ENCODE data around the gene TSPAN11.
"Not testable (repeated sequence)": the region's sequence is repeated elsewhere in the genome, so short reads cannot be mapped to it uniquely, and the experiment has no call there.

Gene TSPAN11

GRCh38 chr12:31018790-31019505 lies 92.4 kb downstream of the TSPAN11 start:
- DNase-seq (no peak), ATAC-seq (replicated peaks) (no peak)
- Mint-ChIP-seq H3K4me1 (ENCODE audit: low read depth in 2 of 2) (no peaks in the 10 kb centered on the region), H3K4me3 (no peak overlapping the region), H3K27me3 (peaks cover 55 to 62% of the 10 kb centered on the region in 2 donors), H3K9me3 (no peaks in the 10 kb centered on the region), H3K36me3 (ENCODE audit: insufficient read depth) (no peaks in the 10 kb centered on the region), H3K27ac (no peak overlapping the region)

- ATAC-seq (replicated peaks) (no peak), DNase-seq (no peak)
- Mint-ChIP-seq H3K36me3 (ENCODE audit: insufficient read depth) (no peaks in the 10 kb centered on the region), H3K4me3 (no peak overlapping the region), H3K27me3 (peaks cover 55 to 68% of the 10 kb centered on the region in 2 donors), H3K4me1 (ENCODE audit: low read depth in 2 of 2) (no peaks in the 10 kb centered on the region), H3K27ac (no peak overlapping the region), H3K9me3 (no peaks in the 10 kb centered on the region)
These were observed 93.0 kb downstream of the TSPAN11 start for GRCh38 chr12:31019561-31019960.

GRCh38 chr12:31019976-31020375 lies 93.4 kb downstream of the TSPAN11 start:
- no peaks in the 10 kb centered on the region for H3K9me3 Mint-ChIP-seq
- ATAC-seq (replicated peaks) (no peak), DNase-seq (no peak)
- no peaks in the 10 kb centered on the region for H3K4me1 Mint-ChIP-seq (ENCODE audit: low read depth in 2 of 2)
- H3K36me3 Mint-ChIP-seq (ENCODE audit: insufficient read depth): no peaks in the 10 kb centered on the region
- H3K4me3 Mint-ChIP-seq: no peak overlapping the region
- no peak overlapping the region for H3K27ac Mint-ChIP-seq
- H3K27me3 Mint-ChIP-seq: peaks cover 53 to 69% of the 10 kb centered on the region in 2 donors

- ATAC-seq (replicated peaks) (no peak), DNase-seq (no peak)
- Mint-ChIP-seq H3K27me3 (peaks cover 48 to 66% of the 10 kb centered on the region in 2 donors), H3K9me3 (no peaks in the 10 kb centered on the region), H3K36me3 (ENCODE audit: insufficient read depth) (no peaks in the 10 kb centered on the region), H3K4me1 (ENCODE audit: low read depth in 2 of 2) (no peaks in the 10 kb centered on the region), H3K27ac (no peak overlapping the region), H3K4me3 (no peak overlapping the region)
These were observed 94.0 kb downstream of the TSPAN11 start for GRCh38 chr12:31020385-31021166.

- Mint-ChIP-seq H3K27ac (no peak overlapping the region), H3K4me1 (ENCODE audit: low read depth in 2 of 2) (no peaks in the 10 kb centered on the region), H3K9me3 (no peaks in the 10 kb centered on the region), H3K36me3 (ENCODE audit: insufficient read depth) (no peaks in the 10 kb centered on the region), H3K27me3 (peaks cover 47 to 66% of the 10 kb centered on the region in 2 donors), H3K4me3 (no peak overlapping the region)
- DNase-seq (no peak), ATAC-seq (replicated peaks) (no peak)
These were observed 94.6 kb downstream of the TSPAN11 start for GRCh38 chr12:31021181-31021580.

GRCh38 chr12:31021809-31022494 lies 95.4 kb downstream of the TSPAN11 start:
- H3K36me3 Mint-ChIP-seq (ENCODE audit: insufficient read depth): no peaks in the 10 kb centered on the region
- no peaks in the 10 kb centered on the region for H3K4me1 Mint-ChIP-seq (ENCODE audit: low read depth in 2 of 2)
- no peak for ATAC-seq (replicated peaks)
- peaks cover 45 to 66% of the 10 kb centered on the region in 2 donors for H3K27me3 Mint-ChIP-seq
- DNase-seq: no peak
- H3K27ac Mint-ChIP-seq: no peak overlapping the region
- H3K9me3 Mint-ChIP-seq: no peaks in the 10 kb centered on the region
- H3K4me3 Mint-ChIP-seq: no peak overlapping the region

GRCh38 chr12:31023271-31023724 lies 96.8 kb downstream of the TSPAN11 start:
- H3K27ac Mint-ChIP-seq: no peak overlapping the region

GRCh38 chr12:31026202-31026601 lies 99.7 kb downstream of the TSPAN11 start:
- DNase-seq (no peak), ATAC-seq (replicated peaks) (no peak)
- Mint-ChIP-seq H3K27ac (no peak overlapping the region), H3K36me3 (ENCODE audit: insufficient read depth) (no peaks in the 10 kb centered on the region), H3K4me3 (no peak overlapping the region), H3K9me3 (no peaks in the 10 kb centered on the region), H3K4me1 (ENCODE audit: low read depth in 2 of 2) (no peaks in the 10 kb centered on the region), H3K27me3 (peaks cover 19 to 73% of the 10 kb centered on the region in 2 donors)

More at GRCh38 chr12:31023271-31023724, 96.8 kb downstream of the TSPAN11 start:
- ATAC-seq (replicated peaks) (no peak), DNase-seq (no peak)
- Mint-ChIP-seq H3K4me1 (ENCODE audit: low read depth in 2 of 2) (no peaks in the 10 kb centered on the region), H3K9me3 (no peaks in the 10 kb centered on the region), H3K27me3 (peaks cover 36 to 70% of the 10 kb centered on the region in 2 donors), H3K4me3 (no peak overlapping the region), H3K36me3 (ENCODE audit: insufficient read depth) (no peaks in the 10 kb centered on the region)

- not testable (repeated sequence) for H3K9me3 Mint-ChIP-seq; H3K27ac Mint-ChIP-seq; H3K36me3 Mint-ChIP-seq (ENCODE audit: insufficient read depth); H3K4me1 Mint-ChIP-seq (ENCODE audit: low read depth in 2 of 2); DNase-seq; H3K4me3 Mint-ChIP-seq; ATAC-seq (replicated peaks)
- H3K27me3 Mint-ChIP-seq: peaks cover 12 to 71% of the 10 kb centered on the region in 2 donors
These were observed 100.5 kb downstream of the TSPAN11 start for GRCh38 chr12:31027006-31027405.

- H3K9me3 Mint-ChIP-seq: no peaks in the 10 kb centered on the region
- no peak for ATAC-seq (replicated peaks)
- no peak overlapping the region for H3K4me3 Mint-ChIP-seq
- no peaks in the 10 kb centered on the region for H3K4me1 Mint-ChIP-seq (ENCODE audit: low read depth in 2 of 2)
- H3K27me3 Mint-ChIP-seq: peaks cover 13 to 68% of the 10 kb centered on the region in 2 donors
- DNase-seq: no peak
- H3K36me3 Mint-ChIP-seq (ENCODE audit: insufficient read depth): no peaks in the 10 kb centered on the region
- no peak overlapping the region for H3K27ac Mint-ChIP-seq
These were observed 102.9 kb downstream of the TSPAN11 start for GRCh38 chr12:31029468-31029867.

- no peak for ATAC-seq (replicated peaks)
- Mint-ChIP-seq H3K4me3 (no peak overlapping the region), H3K27ac (no peak overlapping the region), H3K4me1 (ENCODE audit: low read depth in 2 of 2) (no peaks in the 10 kb centered on the region), H3K36me3 (ENCODE audit: insufficient read depth) (no peaks in the 10 kb centered on the region), H3K27me3 (peaks cover 13 to 67% of the 10 kb centered on the region in 2 donors), H3K9me3 (no peaks in the 10 kb centered on the region)
- DNase-seq: no peak
These were observed 103.5 kb downstream of the TSPAN11 start for GRCh38 chr12:31029916-31030562.

GRCh38 chr12:31031951-31032335 lies 105.4 kb downstream of the TSPAN11 start:
- Mint-ChIP-seq H3K4me1 (ENCODE audit: low read depth in 2 of 2) (no peaks in the 10 kb centered on the region), H3K36me3 (ENCODE audit: insufficient read depth) (no peaks in the 10 kb centered on the region), H3K9me3 (no peaks in the 10 kb centered on the region), H3K27ac (no peak overlapping the region), H3K27me3 (peaks cover 19 to 74% of the 10 kb centered on the region in 2 donors), H3K4me3 (no peak overlapping the region)
- no peak for ATAC-seq (replicated peaks)
- no peak for DNase-seq

GRCh38 chr12:31033146-31033545 lies 106.6 kb downstream of the TSPAN11 start:
- Mint-ChIP-seq H3K4me3 (no peak overlapping the region), H3K9me3 (no peaks in the 10 kb centered on the region), H3K36me3 (ENCODE audit: insufficient read depth) (no peaks in the 10 kb centered on the region), H3K27ac (no peak overlapping the region), H3K27me3 (peaks cover 24 to 83% of the 10 kb centered on the region in 2 donors), H3K4me1 (ENCODE audit: low read depth in 2 of 2) (no peaks in the 10 kb centered on the region)
- ATAC-seq (replicated peaks) (no peak), DNase-seq (no peak)
